Measurements from ENCODE around the gene CHST15. TPM values are rescaled to one million over a fixed set of nuclear protein-coding genes. Genes with fewer than 3 reads are reported as not detected.

The CHST15 gene
- total and polyA plus RNA-seq, 2 of the 8 experiments (the other 6 are each of a cell fraction or from before 2014, with no cell fraction given), result 8.8 to 9.1 TPM

GRCh38 chr10:124022066-124022465 is 71.3 kb downstream of the CHST15 start:
- 77% methylated on average over 8 of the region's 8 CpGs; no CpG with 5 or more reads in 1 of the 2 experiments for WGBS, 2 experiments (ENCODE audit: extremely low coverage in 1 of 2, insufficient coverage in 1 of 2, insufficient read length in 1 of 2, insufficient replicate concordance in 2 of 2, low coverage in 1 of 2, low lambda C conversion rate in 2 of 2, missing lambda C conversion rate in 1 of 2)
- H2BK120ac ChIP-seq (replicated peaks; ENCODE audit: low read depth, low read length), result peak overlapping the region; percentile 96
- no peak for TF ChIP-seq PHF8 (conservative IDR thresholded peaks at IDR 0.05; ENCODE audit: low read depth, low read length)
- no peak for TF ChIP-seq BCL11A (IDR thresholded peaks at IDR 0.05; ENCODE audit: low read depth in 2 of 2, low read length in 2 of 2)
- no peak for TF ChIP-seq CREB1 (IDR thresholded peaks at IDR 0.05)
- no peak for TF ChIP-seq BRCA1 (IDR thresholded peaks at IDR 0.05; ENCODE audit: low read depth, low read length)
- TF ChIP-seq EGR1 (IDR thresholded peaks at IDR 0.05; ENCODE audit: borderline replicate concordance, low read depth, low read length), result no peak
- no peak for TF ChIP-seq CTBP2 (IDR thresholded peaks at IDR 0.05; ENCODE audit: borderline replicate concordance, insufficient read depth, insufficient read length, low read length)
- no peak for TF ChIP-seq NANOG (IDR thresholded peaks at IDR 0.05; ENCODE audit: insufficient read depth, low read depth, low read length, poor library complexity, severe bottlenecking)
- TF ChIP-seq USF2 (IDR thresholded peaks at IDR 0.05; ENCODE audit: low read length), result no peak
- TF ChIP-seq JUND (IDR thresholded peaks at IDR 0.05; ENCODE audit: low read length), result no peak
- TF ChIP-seq SP1 (IDR thresholded peaks at IDR 0.05; ENCODE audit: low read depth, low read length), result no peak
- no peak for TF ChIP-seq SIRT6 (IDR thresholded peaks at IDR 0.05; ENCODE audit: low read length)
- TF ChIP-seq ASH2L (IDR thresholded peaks at IDR 0.05; ENCODE audit: low read length), result no peak
- TF ChIP-seq TAF1 (IDR thresholded peaks at IDR 0.05; ENCODE audit: low read depth, low read length), result no peak

More at GRCh38 chr10:124022066-124022465, 71.3 kb downstream of the CHST15 start:
- Histone ChIP-seq H3K4me3 (ENCODE audit: extremely low read depth in 1 of 4, insufficient read depth in 2 of 4, low read depth in 3 of 4, low read length in 4 of 4) (no peak overlapping the region), H3K23ac (ENCODE audit: insufficient read length) (no peak overlapping the region), H4K91ac (replicated peaks; ENCODE audit: insufficient read length, low read length) (peak overlapping the region; percentile 69), H3K27ac (ENCODE audit: low read depth, low read length) (no peak overlapping the region), H3K79me2 (ENCODE audit: control insufficient read depth in 1 of 2, insufficient read depth in 2 of 2, low read length in 2 of 2) (no peaks in the 10 kb centered on the region), H2BK12ac (ENCODE audit: low read depth, low read length) (peak overlapping the region; percentile 11; the same call in 1 of the 2 replicates), H2BK15ac (ENCODE audit: low read length) (no peak overlapping the region), H3K79me1 (ENCODE audit: low read depth, low read length) (no peaks in the 10 kb centered on the region), H4K5ac (ENCODE audit: insufficient read length, low read depth, low read length) (peak overlapping the region; percentile 61), H2AK5ac (ENCODE audit: low read depth, low read length) (peak overlapping the region; percentile 96; the same call in 1 of the 2 replicates), H3K9ac (replicated peaks in 1 of 4; ENCODE audit: extremely low read depth in 1 of 4, low read depth in 3 of 4, low read length in 3 of 4) (no peak overlapping the region), H3K36me3 (ENCODE audit: control insufficient read depth in 2 of 4, insufficient read depth in 4 of 4, low read length in 3 of 4) (no peaks in the 10 kb centered on the region), H3K14ac (ENCODE audit: insufficient read length) (no peak overlapping the region), H3K18ac (ENCODE audit: extremely low read depth, low read length) (peak overlapping the region; percentile 91), H3K23me2 (ENCODE audit: low read depth, low read length) (peaks cover 4% of the 10 kb centered on the region; the same call in 1 of the 2 replicates), H3K4ac (replicated peaks; ENCODE audit: insufficient read length, low read depth, low read length) (no peak overlapping the region), H2BK20ac (ENCODE audit: low read length) (peak overlapping the region; percentile 91), H3K56ac (replicated peaks; ENCODE audit: insufficient read length, low read depth, low read length) (no peak overlapping the region), H3K9me3 (ENCODE audit: insufficient read depth in 2 of 2, low read depth in 1 of 2, low read length in 1 of 2) (no peaks in the 10 kb centered on the region), H3K4me2 (ENCODE audit: insufficient read depth in 1 of 2, low read depth in 2 of 2, low read length in 2 of 2) (peak overlapping the region in 1 of 2 experiments; percentile 76; a peak in 2 of 4 replicates), H4K8ac (ENCODE audit: extremely low read depth, insufficient read depth, low read length) (no peak overlapping the region), H2BK5ac (ENCODE audit: low read depth, low read length) (peak overlapping the region; percentile 54; the same call in 1 of the 2 replicates), H4K20me1 (replicated peaks in 1 of 2; ENCODE audit: control insufficient read depth in 1 of 2, insufficient read depth in 2 of 2, low read length in 2 of 2) (no peaks in the 10 kb centered on the region), H2AFZ (ENCODE audit: low read length) (no peak overlapping the region), H3K27me3 (replicated peaks in 1 of 4; ENCODE audit: control insufficient read depth in 3 of 4, extremely low read depth in 1 of 4, insufficient read depth in 3 of 4, low read length in 3 of 4) (no peaks in the 10 kb centered on the region), H3K4me1 (replicated peaks in 1 of 4; ENCODE audit: control insufficient read depth in 3 of 4, insufficient read depth in 4 of 4, low read length in 3 of 4) (peaks cover 23 to 42% (median 33%) of the 10 kb centered on the region in 4 experiments)
- ChIA-PET POLR2A (ENCODE audit: partially characterized antibody) (no interaction called here), CTCF (ENCODE audit: partially characterized antibody) (interaction anchor here (1.0 to 1.8 kb wide), 3 partner anchors 9 to 231 kb away, joined by 3 to 7 read pairs (median 3); no protein-coding TSS in a partner anchor)
- FAIRE-seq, result no peak
- DNase-seq (ENCODE audit: low read depth in 1 of 2, low spot score in 2 of 2), result no peak
